CD14-positive monocyte (primary cell): ENCODE measurements around the gene PNPLA4. TPM values are rescaled to one million over a fixed set of nuclear protein-coding genes. Genes with fewer than 3 reads are reported as not detected.

Source experiments
- DNase-seq, 3 donors: peaks; one replicate each; pipeline ENCODE4 v3.0.0-alpha.2; 2011 to 2022
- H2AFZ ChIP-seq: 2 replicates; pipeline ENCODE4 v1.6.0; 2012; ENCODE audit warnings: mild to moderate bottlenecking, low read depth, low read length, inconsistent platforms; ENCODE audit not compliant: insufficient read depth, poor library complexity, severe bottlenecking
- H3K27ac ChIP-seq, 2 donors: 1 replicate in 1 of 2; 2 replicates in 1 of 2; pipeline ENCODE4 v1.5.1; 2012 to 2013; ENCODE audit warnings: low read length in 2 of 2, control low read depth in 1 of 2, inconsistent platforms in 1 of 2, low read depth in 1 of 2, mild to moderate bottlenecking in 1 of 2
- H3K27me3 ChIP-seq, 2 donors: one replicate each; pipeline versions ENCODE4 v1.6.0 to v1.6.1; 2011 to 2013; ENCODE audit warnings: low read length in 2 of 2; ENCODE audit not compliant: control insufficient read depth in 2 of 2, insufficient read depth in 2 of 2
- H3K36me3 ChIP-seq, 2 donors: replicated peaks in 1 of 2; 1 replicate in 1 of 2; 2 replicates in 1 of 2; pipeline versions ENCODE4 v1.5.1 to v1.6.1; 2012 to 2013; ENCODE audit warnings: low read length in 2 of 2, control low read depth in 1 of 2, inconsistent platforms in 1 of 2, mild to moderate bottlenecking in 1 of 2; ENCODE audit not compliant: insufficient read depth in 2 of 2, control insufficient read depth in 1 of 2
- H3K4me1 ChIP-seq, 2 donors: 1 replicate in 1 of 2; 2 replicates in 1 of 2; pipeline versions ENCODE4 v1.5.1 to v1.6.1; 2012 to 2013; ENCODE audit warnings: low read length in 2 of 2, control low read depth in 1 of 2, inconsistent platforms in 1 of 2, mild to moderate bottlenecking in 1 of 2, moderate library complexity in 1 of 2; ENCODE audit not compliant: insufficient read depth in 2 of 2, control insufficient read depth in 1 of 2
- H3K4me2 ChIP-seq: replicated peaks from 2 replicates; pipeline ENCODE3; 2012; ENCODE audit warnings: low read length, moderate library complexity, mild to moderate bottlenecking; ENCODE audit not compliant: poor library complexity, severe bottlenecking; ENCODE audit errors: extremely low read depth
- H3K4me3 ChIP-seq, 3 experiments: fragments of 200-600 bp in 1 of 3; sonication (generic) in 1 of 3; replicated peaks in 1 of 3; 1 replicate in 2 of 3; 2 replicates in 1 of 3; pipeline ENCODE4 v1.5.1; 2011 to 2013; ENCODE audit warnings: low read length in 3 of 3, mild to moderate bottlenecking in 3 of 3, control low read depth in 2 of 3, low read depth in 2 of 3, inconsistent platforms in 1 of 3, moderate library complexity in 1 of 3
- H3K79me2 ChIP-seq: 2 replicates; pipeline ENCODE4 v1.6.0; 2012; ENCODE audit warnings: mild to moderate bottlenecking, control low read depth, inconsistent platforms, low read length, moderate library complexity; ENCODE audit not compliant: insufficient read depth
- H3K9ac ChIP-seq: 2 replicates; pipeline ENCODE4 v1.6.0; 2017; ENCODE audit warnings: low read length, mild to moderate bottlenecking; ENCODE audit not compliant: insufficient read depth, poor library complexity, severe bottlenecking
- H3K9me3 ChIP-seq, 2 donors: replicated peaks in 1 of 2; 1 replicate in 1 of 2; 2 replicates in 1 of 2; pipeline versions ENCODE4 v1.5.1 to v1.6.1; 2012 to 2013; ENCODE audit warnings: low read length in 2 of 2, control low read depth in 1 of 2; ENCODE audit not compliant: control insufficient read depth in 1 of 2, insufficient read depth in 1 of 2
- H4K20me1 ChIP-seq: 2 replicates; pipeline ENCODE4 v1.6.0; 2012; ENCODE audit warnings: mild to moderate bottlenecking, low read length, control low read depth, moderate library complexity; ENCODE audit not compliant: insufficient read depth
- H3K27ac Mint-ChIP-seq, 7 donors: one replicate each; pipeline ENCODE4 v1.8.0; 2020; ENCODE audit warnings: mild to moderate bottlenecking in 7 of 7, mixed read lengths in 7 of 7, moderate library complexity in 6 of 7, inconsistent platforms in 2 of 7
- H3K27me3 Mint-ChIP-seq, 3 donors: one replicate each; pipeline ENCODE4 v1.8.0; 2021 to 2022; ENCODE audit warnings: low read depth in 3 of 3, mild to moderate bottlenecking in 3 of 3, mixed read lengths in 3 of 3, moderate library complexity in 3 of 3, inconsistent platforms in 1 of 3
- H3K36me3 Mint-ChIP-seq, 2 donors: one replicate each; pipeline ENCODE4 v1.8.0; 2020; ENCODE audit warnings: mixed read lengths in 2 of 2, inconsistent platforms in 1 of 2, mild to moderate bottlenecking in 1 of 2
- H3K4me1 Mint-ChIP-seq: one replicate; pipeline ENCODE4 v1.8.0; 2020; ENCODE audit warnings: mild to moderate bottlenecking, mixed read lengths
- H3K4me3 Mint-ChIP-seq, 2 donors: one replicate each; pipeline ENCODE4 v1.8.0; 2020; ENCODE audit warnings: mild to moderate bottlenecking in 2 of 2, mixed read lengths in 2 of 2, moderate library complexity in 1 of 2
- H3K9me3 Mint-ChIP-seq, 7 donors: one replicate each; pipeline ENCODE4 v1.8.0; 2020 to 2022; ENCODE audit warnings: mixed read lengths in 7 of 7, mild to moderate bottlenecking in 6 of 7, moderate library complexity in 6 of 7, inconsistent platforms in 2 of 7
- WGBS: methylation state at CpG from one replicate; pipeline ENCODE4 v1.1.5; 2013; ENCODE audit warnings: missing lambda C conversion rate; ENCODE audit not compliant: insufficient coverage; 5-methylcytosine and 5-hydroxymethylcytosine counted together
- intact Hi-C, 2 donors: fragments of 100-400 bp; cut with micrococcal nuclease; formaldehyde crosslinking; loops; one replicate each; pipeline versions ENCODE4 v1.15.0 to v1.15.1; 2023
- polyA plus RNA-seq, 3 donors: library from polyadenylated mRNA; depleted of rRNA in 1 of 3; unstranded in 2 of 3; stranded (reverse) in 1 of 3; fragments of 300-500 nt in 2 of 3; fragments of >200 nt in 1 of 3; fragmentation: Illumina TruSeq in 2 of 3; gene quantifications; 1 replicate in 2 of 3; 2 replicates in 1 of 3; pipeline ENCODE4 v1.2.3, GENCODE V29; 2012 to 2021
- TF ChIP-seq, protein P1 (sequence below): fragments of 200-600 bp; IDR thresholded peaks from one replicate; pipeline ENCODE4 v1.8.0; 2022; ENCODE audit warnings: antibody characterized with exemption, mild to moderate bottlenecking

PNPLA4 gene
- polyA plus RNA-seq, 3 donors: 7.1 to 21.5 (median 14.4) TPM

DNA sequence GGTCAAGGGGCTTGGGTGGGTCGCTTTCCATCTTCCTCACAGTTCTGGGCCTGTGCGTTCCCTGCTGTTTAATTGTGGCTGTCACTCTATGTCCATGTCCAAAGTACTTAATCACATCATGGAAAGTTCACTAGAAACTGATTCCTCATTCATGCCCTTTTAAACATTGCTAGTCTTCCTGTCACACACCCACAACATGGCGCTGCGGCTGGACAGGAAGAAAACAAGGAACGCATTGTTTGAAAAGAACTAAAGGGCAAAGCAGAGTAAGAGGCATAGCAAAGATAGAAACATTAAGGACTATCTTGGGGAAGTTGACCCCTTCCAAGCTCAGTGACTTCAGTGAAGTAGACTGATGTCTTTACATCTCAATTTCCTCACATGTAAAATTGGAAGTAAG is 18.4 kb downstream of the PNPLA4 start:
- TF ChIP-seq, protein P1, sequence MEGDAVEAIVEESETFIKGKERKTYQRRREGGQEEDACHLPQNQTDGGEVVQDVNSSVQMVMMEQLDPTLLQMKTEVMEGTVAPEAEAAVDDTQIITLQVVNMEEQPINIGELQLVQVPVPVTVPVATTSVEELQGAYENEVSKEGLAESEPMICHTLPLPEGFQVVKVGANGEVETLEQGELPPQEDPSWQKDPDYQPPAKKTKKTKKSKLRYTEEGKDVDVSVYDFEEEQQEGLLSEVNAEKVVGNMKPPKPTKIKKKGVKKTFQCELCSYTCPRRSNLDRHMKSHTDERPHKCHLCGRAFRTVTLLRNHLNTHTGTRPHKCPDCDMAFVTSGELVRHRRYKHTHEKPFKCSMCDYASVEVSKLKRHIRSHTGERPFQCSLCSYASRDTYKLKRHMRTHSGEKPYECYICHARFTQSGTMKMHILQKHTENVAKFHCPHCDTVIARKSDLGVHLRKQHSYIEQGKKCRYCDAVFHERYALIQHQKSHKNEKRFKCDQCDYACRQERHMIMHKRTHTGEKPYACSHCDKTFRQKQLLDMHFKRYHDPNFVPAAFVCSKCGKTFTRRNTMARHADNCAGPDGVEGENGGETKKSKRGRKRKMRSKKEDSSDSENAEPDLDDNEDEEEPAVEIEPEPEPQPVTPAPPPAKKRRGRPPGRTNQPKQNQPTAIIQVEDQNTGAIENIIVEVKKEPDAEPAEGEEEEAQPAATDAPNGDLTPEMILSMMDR: no peak
- DNase-seq: no peak
- Histone ChIP-seq H3K27ac (no peak overlapping the region), H4K20me1 (no peaks in the 10 kb centered on the region), H3K36me3 (peaks cover 3 to 6% of the 10 kb centered on the region in 2 donors), H3K9ac (no peak overlapping the region), H2AFZ (no peak overlapping the region), H3K4me2 (no peak overlapping the region), H3K79me2 (no peaks in the 10 kb centered on the region), H3K4me3 (no peak overlapping the region), H3K4me1 (no peaks in the 10 kb centered on the region), H3K9me3 (no peaks in the 10 kb centered on the region), H3K27me3 (no peaks in the 10 kb centered on the region)
- H3K27ac Mint-ChIP-seq: no peak overlapping the region
- H3K9me3 Mint-ChIP-seq: peaks cover 0 to 3% (median 0%) of the 10 kb centered on the region in 7 donors
- intact Hi-C loops: no loop called here
- no peak overlapping the region for H3K4me3 Mint-ChIP-seq
- H3K4me1 Mint-ChIP-seq: no peaks in the 10 kb centered on the region
- H3K36me3 Mint-ChIP-seq: peaks cover 20 to 21% of the 10 kb centered on the region in 2 donors
- peaks cover 0 to 2% (median 0%) of the 10 kb centered on the region in 3 donors for H3K27me3 Mint-ChIP-seq
- 100% methylated on average over 1 of the region's 5 CpGs for WGBS

DNA sequence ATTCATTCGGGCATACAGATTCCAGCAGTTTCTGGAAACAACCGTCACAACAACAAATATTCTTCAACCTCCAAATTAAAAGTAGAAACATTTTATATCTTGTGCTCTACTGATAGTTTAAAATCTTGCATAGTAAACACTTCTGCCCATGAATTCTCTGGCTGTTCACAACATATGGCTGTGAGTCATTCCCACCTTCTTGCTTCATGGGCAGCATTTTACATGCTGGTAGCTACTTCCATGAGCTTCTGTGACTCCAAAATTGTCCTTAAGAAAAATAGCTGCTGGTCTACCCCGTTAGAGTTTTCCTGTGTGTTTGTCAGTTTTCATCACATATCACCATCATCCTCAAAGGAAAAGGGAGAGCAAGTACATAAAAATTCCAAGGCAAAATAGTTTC is 22.7 kb downstream of the PNPLA4 start:
- Histone ChIP-seq H3K27me3 (no peaks in the 10 kb centered on the region), H3K4me1 (no peaks in the 10 kb centered on the region), H3K9ac (no peak overlapping the region), H3K27ac (no peak overlapping the region), H3K4me3 (no peak overlapping the region), H2AFZ (no peak overlapping the region), H3K79me2 (no peaks in the 10 kb centered on the region), H3K36me3 (peaks cover 6 to 25% of the 10 kb centered on the region in 2 donors), H3K4me2 (no peak overlapping the region), H3K9me3 (no peaks in the 10 kb centered on the region), H4K20me1 (no peaks in the 10 kb centered on the region)
- Mint-ChIP-seq H3K27me3 (peaks cover 0 to 2% (median 0%) of the 10 kb centered on the region in 3 donors), H3K4me1 (no peaks in the 10 kb centered on the region), H3K27ac (no peak overlapping the region), H3K9me3 (peaks cover 0 to 8% (median 0%) of the 10 kb centered on the region in 7 donors), H3K36me3 (peaks cover 31 to 37% of the 10 kb centered on the region in 2 donors), H3K4me3 (no peak overlapping the region)
- WGBS: 100% methylated on average over 1 of the region's 3 CpGs
- intact Hi-C loops: no loop called here
- TF ChIP-seq, protein P1: no peak
- no peak for DNase-seq
